A549 (cell line): ENCODE results near the gene VIPR2.

ENCODE experiments used
- BHLHE40 ChIP-seq: IDR thresholded peaks from 2 replicates; pipeline ENCODE4 v1.6.1; 2012; ENCODE audit warnings: low read depth, low read length, inconsistent platforms
- CEBPB ChIP-seq, 2 experiments: fragments of >200 bp in 1 of 2; sonication (Bioruptor Twin) in 1 of 2; formaldehyde crosslinking in 1 of 2; IDR thresholded peaks; 2 replicates each; pipeline ENCODE4 v1.6.1; 2012 to 2016
- EP300 ChIP-seq, 2 experiments: fragments of >200 bp; sonication (Bioruptor Twin); formaldehyde crosslinking; IDR thresholded peaks; 2 replicates in 1 of 2; 3 replicates in 1 of 2; pipeline ENCODE4 v1.6.1; 2016 to 2017
- JUNB ChIP-seq: fragments of >200 bp; sonication (Bioruptor Twin); formaldehyde crosslinking; IDR thresholded peaks from 2 replicates; pipeline ENCODE4 v1.6.1; 2016
- KDM5A ChIP-seq: fragments of 200-600 bp; sonication (generic); IDR thresholded peaks from 2 replicates; pipeline ENCODE4 v1.6.1; 2016; ENCODE audit warnings: antibody characterized with exemption, mild to moderate bottlenecking
- POLR2A ChIP-seq: IDR thresholded peaks from 2 replicates; pipeline ENCODE4 v1.6.1; 2012; ENCODE audit warnings: mild to moderate bottlenecking, low read length
- TF ChIP-seq, protein P1 (sequence below): fragments of >200 bp; sonication (Bioruptor Twin); formaldehyde crosslinking; IDR thresholded peaks from 3 replicates; pipeline ENCODE4 v1.5.1; 2016
- TF ChIP-seq, protein P2 (sequence below): fragments of 200-600 bp; sonication (generic); IDR thresholded peaks from 2 replicates; pipeline ENCODE4 v1.6.1; 2016; ENCODE audit warnings: antibody characterized with exemption, mild to moderate bottlenecking, moderate library complexity
- TF ChIP-seq, protein P3 (sequence below): IDR thresholded peaks from 2 replicates; pipeline ENCODE4 v1.6.1; 2012

DNA sequence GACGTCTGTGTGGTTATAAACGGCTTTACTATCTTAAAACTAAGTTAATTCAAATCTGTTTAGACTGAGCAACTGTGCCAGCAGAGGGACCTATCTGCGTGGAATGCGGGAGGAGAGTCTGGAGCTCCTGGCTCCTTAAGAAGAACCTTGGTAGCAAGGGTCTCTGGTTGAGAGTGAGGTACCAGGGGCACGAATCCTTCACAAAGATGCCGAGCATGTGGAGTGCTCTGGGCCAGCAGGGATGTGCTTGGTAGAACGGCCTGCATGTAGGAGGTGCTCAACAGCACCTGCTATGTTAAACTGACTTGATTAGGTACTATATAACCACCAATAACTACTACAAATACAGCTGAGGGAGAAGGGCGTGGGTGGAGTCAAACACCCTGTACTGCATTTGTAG lies 102.6 kb downstream of the VIPR2 start:
- TF ChIP-seq POLR2A (no peak), KDM5A (no peak), EP300 (IDR thresholded peaks at IDR 0.05) (no peak), BHLHE40 (no peak), CEBPB (IDR thresholded peaks at IDR 0.05) (no peak), JUNB (no peak)
- TF ChIP-seq, protein P1, sequence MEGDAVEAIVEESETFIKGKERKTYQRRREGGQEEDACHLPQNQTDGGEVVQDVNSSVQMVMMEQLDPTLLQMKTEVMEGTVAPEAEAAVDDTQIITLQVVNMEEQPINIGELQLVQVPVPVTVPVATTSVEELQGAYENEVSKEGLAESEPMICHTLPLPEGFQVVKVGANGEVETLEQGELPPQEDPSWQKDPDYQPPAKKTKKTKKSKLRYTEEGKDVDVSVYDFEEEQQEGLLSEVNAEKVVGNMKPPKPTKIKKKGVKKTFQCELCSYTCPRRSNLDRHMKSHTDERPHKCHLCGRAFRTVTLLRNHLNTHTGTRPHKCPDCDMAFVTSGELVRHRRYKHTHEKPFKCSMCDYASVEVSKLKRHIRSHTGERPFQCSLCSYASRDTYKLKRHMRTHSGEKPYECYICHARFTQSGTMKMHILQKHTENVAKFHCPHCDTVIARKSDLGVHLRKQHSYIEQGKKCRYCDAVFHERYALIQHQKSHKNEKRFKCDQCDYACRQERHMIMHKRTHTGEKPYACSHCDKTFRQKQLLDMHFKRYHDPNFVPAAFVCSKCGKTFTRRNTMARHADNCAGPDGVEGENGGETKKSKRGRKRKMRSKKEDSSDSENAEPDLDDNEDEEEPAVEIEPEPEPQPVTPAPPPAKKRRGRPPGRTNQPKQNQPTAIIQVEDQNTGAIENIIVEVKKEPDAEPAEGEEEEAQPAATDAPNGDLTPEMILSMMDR, result no peak
- TF ChIP-seq, protein P2, sequence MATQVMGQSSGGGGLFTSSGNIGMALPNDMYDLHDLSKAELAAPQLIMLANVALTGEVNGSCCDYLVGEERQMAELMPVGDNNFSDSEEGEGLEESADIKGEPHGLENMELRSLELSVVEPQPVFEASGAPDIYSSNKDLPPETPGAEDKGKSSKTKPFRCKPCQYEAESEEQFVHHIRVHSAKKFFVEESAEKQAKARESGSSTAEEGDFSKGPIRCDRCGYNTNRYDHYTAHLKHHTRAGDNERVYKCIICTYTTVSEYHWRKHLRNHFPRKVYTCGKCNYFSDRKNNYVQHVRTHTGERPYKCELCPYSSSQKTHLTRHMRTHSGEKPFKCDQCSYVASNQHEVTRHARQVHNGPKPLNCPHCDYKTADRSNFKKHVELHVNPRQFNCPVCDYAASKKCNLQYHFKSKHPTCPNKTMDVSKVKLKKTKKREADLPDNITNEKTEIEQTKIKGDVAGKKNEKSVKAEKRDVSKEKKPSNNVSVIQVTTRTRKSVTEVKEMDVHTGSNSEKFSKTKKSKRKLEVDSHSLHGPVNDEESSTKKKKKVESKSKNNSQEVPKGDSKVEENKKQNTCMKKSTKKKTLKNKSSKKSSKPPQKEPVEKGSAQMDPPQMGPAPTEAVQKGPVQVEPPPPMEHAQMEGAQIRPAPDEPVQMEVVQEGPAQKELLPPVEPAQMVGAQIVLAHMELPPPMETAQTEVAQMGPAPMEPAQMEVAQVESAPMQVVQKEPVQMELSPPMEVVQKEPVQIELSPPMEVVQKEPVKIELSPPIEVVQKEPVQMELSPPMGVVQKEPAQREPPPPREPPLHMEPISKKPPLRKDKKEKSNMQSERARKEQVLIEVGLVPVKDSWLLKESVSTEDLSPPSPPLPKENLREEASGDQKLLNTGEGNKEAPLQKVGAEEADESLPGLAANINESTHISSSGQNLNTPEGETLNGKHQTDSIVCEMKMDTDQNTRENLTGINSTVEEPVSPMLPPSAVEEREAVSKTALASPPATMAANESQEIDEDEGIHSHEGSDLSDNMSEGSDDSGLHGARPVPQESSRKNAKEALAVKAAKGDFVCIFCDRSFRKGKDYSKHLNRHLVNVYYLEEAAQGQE, result no peak
- TF ChIP-seq, protein P3, sequence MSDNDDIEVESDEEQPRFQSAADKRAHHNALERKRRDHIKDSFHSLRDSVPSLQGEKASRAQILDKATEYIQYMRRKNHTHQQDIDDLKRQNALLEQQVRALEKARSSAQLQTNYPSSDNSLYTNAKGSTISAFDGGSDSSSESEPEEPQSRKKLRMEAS, result no peak
